Smooth muscle cell (in vitro differentiated cells): Measurements from ENCODE around the gene WNK2. TPM values are rescaled to one million over a fixed set of nuclear protein-coding genes. Genes with fewer than 3 reads are reported as not detected.

Source experiments
- DNase-seq: peaks from one replicate; lab custom pipeline; 2025; ENCODE audit not compliant: unreplicated experiment; lab: John Stamatoyannopoulos, UW
- H2AFZ ChIP-seq: fragments of 200-600 bp; sonication (generic); 2 replicates; pipeline ENCODE4 v1.6.0; 2016; ENCODE audit warnings: antibody characterized with exemption, low read depth, mild to moderate bottlenecking
- H3F3A ChIP-seq: fragments of 200-600 bp; sonication (generic); 2 replicates; pipeline ENCODE4 v1.6.0; 2017; ENCODE audit warnings: antibody characterized with exemption, low read depth
- H3K27ac ChIP-seq: fragments of 200-600 bp; sonication (generic); 2 replicates; pipeline ENCODE4 v1.5.1; 2016; ENCODE audit warnings: low read depth, mild to moderate bottlenecking
- H3K27me3 ChIP-seq: fragments of 200-600 bp; sonication (generic); 2 replicates; pipeline ENCODE4 v1.6.1; 2016; ENCODE audit warnings: low read depth, mild to moderate bottlenecking
- H3K36me3 ChIP-seq: fragments of 200-600 bp; sonication (generic); 2 replicates; pipeline ENCODE4 v1.5.1; 2016; ENCODE audit warnings: low read depth
- H3K4me1 ChIP-seq: fragments of 200-600 bp; sonication (generic); 2 replicates; pipeline ENCODE4 v1.5.1; 2016; ENCODE audit warnings: low read depth
- H3K4me2 ChIP-seq: fragments of 200-600 bp; sonication (generic); 2 replicates; pipeline ENCODE4 v1.6.0; 2016; ENCODE audit warnings: mild to moderate bottlenecking
- H3K4me3 ChIP-seq: fragments of 200-600 bp; sonication (generic); 2 replicates; pipeline ENCODE4 v1.5.1; 2016; ENCODE audit warnings: mild to moderate bottlenecking
- H3K79me2 ChIP-seq: fragments of 200-600 bp; sonication (generic); 2 replicates; pipeline ENCODE4 v1.6.0; 2016; ENCODE audit warnings: low read depth, mild to moderate bottlenecking
- H3K9ac ChIP-seq: fragments of 200-600 bp; sonication (generic); 2 replicates; pipeline ENCODE4 v1.6.0; 2016; ENCODE audit warnings: low read depth
- H3K9me3 ChIP-seq: fragments of 200-600 bp; sonication (generic); replicated peaks from 2 replicates; pipeline ENCODE4 v1.5.1; 2016; ENCODE audit warnings: low read depth
- H4K20me1 ChIP-seq: fragments of 200-600 bp; sonication (generic); 2 replicates; pipeline ENCODE4 v1.6.0; 2016; ENCODE audit warnings: low read depth
- CTCF ChIP-seq: fragments of 200-600 bp; sonication (generic); IDR thresholded peaks from 2 replicates; pipeline ENCODE4 v1.5.1; 2017; ENCODE audit warnings: borderline replicate concordance, mild to moderate bottlenecking, antibody characterized with exemption; ENCODE audit not compliant: insufficient read depth, poor library complexity, severe bottlenecking
- WGBS: methylation state at CpG from one replicate; pipeline ENCODE4 v1.1.7; 2016; ENCODE audit warnings: low lambda C conversion rate; 5-methylcytosine and 5-hydroxymethylcytosine counted together
- polyA plus RNA-seq: library from polyadenylated mRNA; unstranded; fragments of >200 nt; fragmentation: Nextera tagmentation; extraction: Ambion mirVana; gene quantifications from 2 replicates; pipeline ENCODE4 v1.2.1, GENCODE V29; 2016
- total RNA-seq: library from RNA; depleted of rRNA; stranded (reverse); fragments of >200 nt; gene quantifications from 2 replicates; pipeline ENCODE4 v1.2.3, GENCODE V29; 2014

Gene WNK2
- total and polyA plus RNA-seq, 2 experiments from 2014 or later = 0.27 to 0.31 TPM

DNA sequence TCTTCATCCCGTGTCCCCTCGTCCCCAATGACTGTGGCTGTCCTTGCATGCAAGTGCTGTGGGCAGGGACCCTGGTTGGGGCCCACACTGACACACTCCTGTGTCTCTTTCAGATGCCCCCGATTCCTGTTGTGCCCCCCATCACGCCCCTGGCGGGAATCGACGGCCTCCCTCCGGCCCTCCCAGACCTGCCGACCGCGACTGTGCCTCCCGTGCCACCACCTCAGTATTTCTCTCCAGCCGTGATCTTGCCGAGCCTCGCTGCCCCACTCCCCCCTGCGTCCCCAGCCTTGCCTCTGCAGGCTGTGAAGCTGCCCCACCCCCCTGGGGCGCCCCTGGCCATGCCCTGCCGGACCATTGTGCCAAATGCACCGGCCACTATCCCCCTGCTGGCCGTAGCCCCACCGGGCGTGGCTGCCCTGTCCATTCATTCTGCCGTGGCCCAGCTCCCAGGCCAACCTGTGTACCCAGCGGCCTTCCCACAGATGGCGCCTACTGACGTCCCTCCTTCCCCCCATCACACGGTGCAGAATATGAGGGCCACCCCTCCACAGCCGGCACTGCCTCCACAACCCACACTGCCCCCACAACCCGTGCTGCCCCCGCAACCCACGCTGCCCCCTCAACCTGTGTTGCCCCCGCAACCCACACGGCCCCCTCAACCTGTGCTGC is 75.0 kb downstream of the WNK2 start:
- no peak overlapping the region for H3K4me3 ChIP-seq
- H4K20me1 ChIP-seq = no peaks in the 10 kb centered on the region
- no peak overlapping the region for H3K27ac ChIP-seq
- DNase-seq = no peak
- no peak overlapping the region for H2AFZ ChIP-seq
- no peaks in the 10 kb centered on the region for H3K79me2 ChIP-seq
- no peaks in the 10 kb centered on the region for H3F3A ChIP-seq
- no peaks in the 10 kb centered on the region for H3K27me3 ChIP-seq
- no peak overlapping the region for H3K9ac ChIP-seq
- 93% methylated on average over 29 of the region's 33 CpGs for WGBS
- no peaks in the 10 kb centered on the region for H3K4me1 ChIP-seq
- H3K9me3 ChIP-seq = no peaks in the 10 kb centered on the region
- H3K4me2 ChIP-seq = no peak overlapping the region
- no peaks in the 10 kb centered on the region for H3K36me3 ChIP-seq
- no peak for TF ChIP-seq CTCF

DNA sequence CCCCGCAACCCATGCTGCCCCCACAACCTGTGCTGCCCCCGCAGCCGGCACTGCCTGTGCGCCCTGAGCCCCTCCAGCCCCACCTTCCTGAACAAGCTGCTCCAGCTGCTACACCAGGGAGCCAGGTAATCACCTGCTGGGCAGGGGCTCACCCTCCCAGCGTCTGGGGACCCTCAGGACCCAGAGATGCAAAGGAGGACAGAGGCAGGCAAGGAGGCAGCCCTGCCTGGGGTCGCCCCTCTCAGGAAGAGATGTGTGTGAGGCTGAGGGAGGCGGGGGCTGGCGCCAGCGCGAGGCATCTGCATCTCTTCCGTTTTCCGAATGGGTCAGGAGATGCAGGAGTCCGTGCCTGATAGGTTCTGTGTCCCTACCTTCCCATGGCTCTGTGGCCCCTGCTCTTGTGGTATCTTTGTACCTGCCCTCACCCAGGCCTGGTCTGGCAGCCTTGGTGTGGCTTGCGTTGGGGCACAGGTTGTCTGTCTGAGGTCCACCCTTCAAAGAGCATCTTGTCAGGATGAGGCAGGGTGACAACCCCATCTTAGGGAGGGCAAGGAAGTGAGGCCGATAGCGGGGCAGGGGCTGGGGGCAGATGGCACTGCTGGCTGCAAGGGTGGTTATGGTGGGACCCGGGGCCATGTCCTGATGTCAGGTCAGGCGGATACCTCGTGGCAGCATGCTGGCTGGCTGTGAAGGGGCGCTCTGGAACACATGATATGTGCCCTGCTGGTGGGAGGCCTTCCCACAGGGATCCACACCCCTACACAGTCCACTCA is 75.7 kb downstream of the WNK2 start:
- Histone ChIP-seq H2AFZ (no peak overlapping the region), H3K4me3 (no peak overlapping the region), H3K79me2 (no peaks in the 10 kb centered on the region), H3K27me3 (no peaks in the 10 kb centered on the region), H3K27ac (no peak overlapping the region), H4K20me1 (no peaks in the 10 kb centered on the region), H3K4me1 (no peaks in the 10 kb centered on the region), H3F3A (no peaks in the 10 kb centered on the region), H3K36me3 (no peaks in the 10 kb centered on the region), H3K9ac (no peak overlapping the region), H3K9me3 (no peaks in the 10 kb centered on the region), H3K4me2 (no peak overlapping the region)
- no peak for TF ChIP-seq CTCF
- DNase-seq = no peak
- 94% methylated on average over 20 of the region's 20 CpGs for WGBS

DNA sequence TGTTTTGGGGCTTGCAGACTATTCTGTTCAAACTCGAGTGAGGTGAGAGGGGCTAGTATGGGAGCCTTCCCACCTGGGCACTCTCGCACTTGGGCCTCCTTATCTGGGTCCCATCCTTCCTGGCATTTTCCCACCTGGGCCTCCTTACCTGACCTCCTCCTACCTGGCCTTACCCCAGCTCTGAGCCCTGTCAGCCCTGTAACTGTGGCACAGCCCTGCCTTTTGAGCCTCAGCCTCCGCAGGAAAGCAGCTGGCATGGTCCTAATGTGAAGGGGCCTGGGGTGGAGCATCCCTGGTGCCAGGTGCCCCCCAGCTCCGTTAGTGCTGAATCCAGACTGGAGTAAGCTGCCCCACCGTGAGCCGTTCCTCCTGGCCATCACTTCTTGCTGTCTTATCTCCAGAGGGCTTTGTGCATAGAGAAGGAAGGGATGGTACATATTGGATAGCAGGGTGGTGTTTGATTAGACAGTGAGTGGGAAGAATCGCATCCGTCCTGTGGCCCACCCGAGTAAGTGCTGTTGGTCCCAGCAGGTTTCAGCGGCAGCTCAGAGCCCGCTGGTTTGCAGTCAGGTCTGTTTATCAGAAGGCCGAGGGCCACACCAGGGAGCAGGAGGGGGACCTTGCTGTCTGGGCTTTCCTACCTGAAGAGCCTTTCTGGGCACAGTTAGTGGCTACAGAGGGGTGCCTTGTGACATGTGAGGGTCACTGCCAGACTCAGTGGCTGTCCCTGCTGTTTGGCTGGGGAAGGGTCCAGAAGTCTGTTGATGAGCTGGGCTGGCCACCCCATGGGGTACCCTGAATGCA is 76.5 kb downstream of the WNK2 start:
- H2AFZ ChIP-seq = no peak overlapping the region
- no peaks in the 10 kb centered on the region for H4K20me1 ChIP-seq
- no peaks in the 10 kb centered on the region for H3F3A ChIP-seq
- H3K9ac ChIP-seq = no peak overlapping the region
- no peak for DNase-seq
- no peak overlapping the region for H3K4me3 ChIP-seq
- no peaks in the 10 kb centered on the region for H3K36me3 ChIP-seq
- no peaks in the 10 kb centered on the region for H3K9me3 ChIP-seq
- TF ChIP-seq CTCF = no peak
- H3K79me2 ChIP-seq = no peaks in the 10 kb centered on the region
- H3K4me1 ChIP-seq = no peaks in the 10 kb centered on the region
- no peak overlapping the region for H3K4me2 ChIP-seq
- WGBS = 87% methylated on average over 12 of the region's 12 CpGs
- H3K27ac ChIP-seq = no peak overlapping the region
- no peaks in the 10 kb centered on the region for H3K27me3 ChIP-seq
